ENCODE data around the gene GRPR. TPM values are rescaled to one million over a fixed set of nuclear protein-coding genes. Genes with fewer than 3 reads are reported as not detected.

Gene GRPR
- total and polyA plus RNA-seq, 4 donors: 0.06 to 0.25 (median 0.20) TPM; not detected in 1

DNA sequence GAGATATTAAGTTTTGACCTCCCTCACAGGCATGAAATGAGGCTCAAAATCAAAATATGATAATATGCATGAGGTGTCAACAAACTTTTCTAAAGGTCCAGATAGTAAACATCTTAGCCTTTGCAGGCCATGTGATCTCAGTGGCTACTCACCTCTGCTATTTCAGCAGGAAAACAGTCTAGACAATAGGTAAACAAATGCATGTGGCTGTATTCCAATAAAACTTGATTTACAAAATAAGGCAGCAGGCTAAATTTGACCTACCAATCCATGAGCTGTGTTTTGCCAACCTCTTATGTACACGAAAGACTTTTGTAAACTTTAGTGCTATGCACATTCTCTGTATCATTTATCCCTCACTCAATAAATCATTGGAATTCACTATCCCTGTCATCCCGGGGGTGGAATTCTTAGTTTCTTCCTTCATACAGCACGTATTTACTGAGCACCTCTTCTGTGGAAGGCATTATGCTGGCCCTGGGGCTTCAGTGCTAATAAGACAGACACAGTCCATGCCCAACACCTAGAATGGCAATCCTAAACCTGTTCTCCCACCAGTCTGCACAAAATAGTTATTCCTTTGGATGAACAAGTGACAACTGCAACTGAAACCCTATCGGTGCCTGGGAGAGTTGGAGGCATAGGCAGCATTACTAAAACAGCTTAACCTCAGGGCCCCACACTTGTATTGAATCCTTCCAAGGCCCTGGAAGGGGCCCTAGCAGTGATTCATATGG is 63.8 kb downstream of the GRPR start:
- Histone ChIP-seq H3K4me3 (no peak overlapping the region), H3K9ac (ENCODE audit: insufficient read depth in 1 of 2, low read length in 2 of 2) (no peak overlapping the region), H3K27ac (ENCODE audit: low read depth in 1 of 2, low read length in 1 of 2) (no peak overlapping the region), H3K36me3 (ENCODE audit: control insufficient read depth in 4 of 4, insufficient read depth in 4 of 4, low read length in 4 of 4) (no peaks in the 10 kb centered on the region), H3K4me1 (ENCODE audit: control insufficient read depth in 5 of 5, insufficient read depth in 5 of 5, low read length in 5 of 5) (no peaks in the 10 kb centered on the region), H3K9me3 (ENCODE audit: control insufficient read depth in 4 of 4, insufficient read depth in 3 of 4, low read length in 3 of 4) (peaks cover 0 to 3% (median 0%) of the 10 kb centered on the region in 4 donors), H3K27me3 (ENCODE audit: control insufficient read depth in 3 of 3, insufficient read depth in 3 of 3, low read length in 2 of 3) (peaks cover 0 to 54% (median 19%) of the 10 kb centered on the region in 3 donors)
- no peak for ATAC-seq (ENCODE audit: insufficient read depth, low FRiP score)
- no peak for DNase-seq
- WGBS, 2 donors: 47 to 77% methylated on average over 4 of the region's 4 CpGs
- TF ChIP-seq CTCF (IDR thresholded peaks at IDR 0.05; ENCODE audit: control extremely low read depth, extremely low read depth): no peak

DNA sequence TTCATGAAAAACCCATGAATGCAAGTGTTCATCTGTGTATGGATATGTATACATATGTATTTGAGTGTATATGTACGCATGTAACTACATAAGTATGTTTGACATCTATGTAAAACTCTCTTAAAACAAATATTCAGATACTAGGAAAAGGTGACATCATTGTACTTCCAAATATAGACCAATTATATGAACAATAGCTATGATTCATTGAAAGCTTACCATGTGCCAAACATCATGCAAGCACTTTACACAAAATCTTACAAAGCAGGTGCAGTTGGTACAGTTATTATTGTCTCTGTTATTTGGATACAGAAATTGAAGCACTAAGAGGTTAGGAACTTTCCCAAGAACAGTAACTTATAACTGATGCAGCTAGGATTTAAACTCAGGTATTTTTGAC is 65.3 kb downstream of the GRPR start:
- TF ChIP-seq CTCF (IDR thresholded peaks at IDR 0.05; ENCODE audit: control extremely low read depth, extremely low read depth): no peak

DNA sequence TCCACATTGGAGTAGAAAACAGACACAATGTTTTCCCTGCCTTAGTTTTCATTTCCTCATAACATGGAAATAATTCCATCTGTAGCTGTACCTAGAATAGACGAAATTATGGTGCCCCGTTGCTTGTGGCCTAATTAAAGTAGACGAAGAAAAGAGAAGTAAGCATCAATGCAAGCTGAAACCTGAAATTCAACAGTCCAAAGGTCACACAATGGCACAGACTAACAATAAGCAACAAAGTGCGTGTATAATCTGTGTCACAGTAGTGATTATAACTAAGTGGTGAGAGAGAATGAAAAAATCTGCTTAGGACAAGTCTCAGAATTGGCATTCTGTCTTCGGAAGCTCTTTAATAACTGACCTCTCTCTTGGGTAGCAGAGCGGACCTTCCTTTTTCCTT is 68.2 kb downstream of the GRPR start:
- Histone ChIP-seq H3K9ac (ENCODE audit: insufficient read depth in 1 of 2, low read length in 2 of 2) (no peak overlapping the region), H3K4me3 (no peak overlapping the region), H3K4me1 (ENCODE audit: control insufficient read depth in 5 of 5, insufficient read depth in 5 of 5, low read length in 5 of 5) (no peaks in the 10 kb centered on the region), H3K9me3 (ENCODE audit: control insufficient read depth in 4 of 4, insufficient read depth in 3 of 4, low read length in 3 of 4) (no peaks in the 10 kb centered on the region), H3K27ac (ENCODE audit: low read depth in 1 of 2, low read length in 1 of 2) (no peak overlapping the region), H3K27me3 (ENCODE audit: control insufficient read depth in 3 of 3, insufficient read depth in 3 of 3, low read length in 2 of 3) (peaks cover 0 to 51% (median 21%) of the 10 kb centered on the region in 3 donors), H3K36me3 (ENCODE audit: control insufficient read depth in 4 of 4, insufficient read depth in 4 of 4, low read length in 4 of 4) (no peaks in the 10 kb centered on the region)
- ATAC-seq (ENCODE audit: insufficient read depth, low FRiP score) (no peak), DNase-seq (no peak)
- TF ChIP-seq CTCF (IDR thresholded peaks at IDR 0.05; ENCODE audit: control extremely low read depth, extremely low read depth): no peak
- 86 to 87% methylated on average over 6 of the region's 6 CpGs for WGBS, 2 donors

More for the DNA sequence above, 65.3 kb downstream of the GRPR start:
- DNase-seq (no peak), ATAC-seq (ENCODE audit: insufficient read depth, low FRiP score) (no peak)
- H3K4me3 ChIP-seq: no peak overlapping the region
- peaks cover 0 to 57% (median 21%) of the 10 kb centered on the region in 3 donors for H3K27me3 ChIP-seq (ENCODE audit: control insufficient read depth in 3 of 3, insufficient read depth in 3 of 3, low read length in 2 of 3)
- H3K27ac ChIP-seq (ENCODE audit: low read depth in 1 of 2, low read length in 1 of 2): no peak overlapping the region
- 32 to 72% methylated on average over 1 of the region's 1 CpG for WGBS, 2 donors
- peaks cover 0 to 3% (median 0%) of the 10 kb centered on the region in 4 donors for H3K9me3 ChIP-seq (ENCODE audit: control insufficient read depth in 4 of 4, insufficient read depth in 3 of 4, low read length in 3 of 4)
- no peaks in the 10 kb centered on the region for H3K36me3 ChIP-seq (ENCODE audit: control insufficient read depth in 4 of 4, insufficient read depth in 4 of 4, low read length in 4 of 4)
- H3K9ac ChIP-seq (ENCODE audit: insufficient read depth in 1 of 2, low read length in 2 of 2): no peak overlapping the region
- H3K4me1 ChIP-seq (ENCODE audit: control insufficient read depth in 5 of 5, insufficient read depth in 5 of 5, low read length in 5 of 5): no peaks in the 10 kb centered on the region
